Measurements from ENCODE around the gene CCDC142. TPM values are rescaled to one million over a fixed set of nuclear protein-coding genes. Genes with fewer than 3 reads are reported as not detected.

Gene CCDC142, protein sequence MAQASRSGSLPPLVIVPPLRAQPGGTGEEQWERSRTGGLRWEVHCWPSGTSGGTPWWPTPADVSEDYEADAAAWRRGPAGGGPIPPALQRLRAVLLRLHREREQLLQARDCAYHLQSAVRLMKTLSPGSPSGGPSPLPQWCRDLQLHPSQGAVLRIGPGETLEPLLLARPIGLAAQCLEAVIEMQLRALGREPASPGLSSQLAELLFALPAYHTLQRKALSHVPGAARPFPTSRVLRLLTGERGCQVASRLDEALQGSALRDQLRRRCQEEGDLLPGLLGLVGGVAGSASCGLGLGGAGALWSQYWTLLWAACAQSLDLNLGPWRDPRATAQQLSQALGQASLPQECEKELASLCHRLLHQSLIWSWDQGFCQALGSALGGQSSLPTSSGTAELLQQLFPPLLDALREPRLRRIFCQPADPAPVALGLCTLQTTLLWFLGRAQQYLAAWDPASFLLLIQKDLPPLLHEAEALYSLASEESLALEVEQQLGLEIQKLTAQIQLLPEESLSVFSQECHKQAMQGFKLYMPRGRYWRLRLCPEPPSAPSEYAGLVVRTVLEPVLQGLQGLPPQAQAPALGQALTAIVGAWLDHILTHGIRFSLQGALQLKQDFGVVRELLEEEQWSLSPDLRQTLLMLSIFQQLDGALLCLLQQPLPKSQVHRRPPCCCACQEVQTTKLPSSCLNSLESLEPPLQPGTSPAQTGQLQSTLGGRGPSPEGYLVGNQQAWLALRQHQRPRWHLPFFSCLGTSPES
- 9.0 TPM for polyA plus RNA-seq (2012; ENCODE audit: insufficient read depth, insufficient read length)

DNA sequence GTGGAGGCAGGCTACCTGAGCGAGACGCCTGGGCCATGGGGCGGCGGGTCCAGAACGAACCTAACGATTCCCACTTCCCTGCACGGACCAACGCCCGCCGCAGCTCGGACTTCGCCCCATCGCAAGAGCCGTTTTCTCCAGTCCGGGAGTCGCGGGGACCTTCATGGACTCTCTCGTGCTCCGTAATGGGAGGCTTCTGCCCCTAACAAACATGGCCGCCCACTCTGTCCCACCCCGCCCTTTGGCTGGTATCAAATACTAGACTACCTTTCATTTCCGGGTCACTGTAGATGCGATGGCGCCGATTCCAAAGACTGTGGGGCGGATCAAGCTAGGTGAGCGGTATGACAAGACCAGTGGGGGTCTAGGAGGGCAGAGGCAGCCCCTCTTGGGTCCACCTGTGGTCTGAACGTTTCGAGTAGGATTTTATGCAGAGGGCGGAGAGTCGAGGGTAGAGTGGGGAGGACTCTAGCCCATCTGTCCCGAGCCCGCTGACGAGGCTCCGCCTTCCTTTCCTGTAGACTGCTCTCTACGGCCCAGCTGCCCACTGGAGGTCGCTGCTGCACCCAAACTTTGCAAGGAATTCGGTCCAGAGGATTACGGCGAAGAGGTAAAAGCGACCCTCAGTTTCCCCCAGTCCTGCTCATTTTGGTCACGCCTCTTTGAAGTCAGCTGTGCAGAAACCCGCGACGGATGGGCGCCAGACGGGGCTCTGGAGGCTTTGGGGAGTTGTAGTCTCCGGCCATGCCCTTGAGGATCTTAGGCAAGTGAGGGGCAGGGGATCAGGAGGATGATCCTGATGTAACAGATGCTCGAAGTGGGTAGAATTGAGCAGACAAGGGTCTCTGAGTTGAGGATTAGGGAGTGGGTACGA, at the start of gene CCDC142, which contains the start of gene TTC31:
Gene CCDC142, minus strand, starts transcription at position 198 of the 874 bp plus-strand sequence. Its CDS starts 161 bp downstream, at position 37.
Gene TTC31, plus strand, starts transcription at position 281 of the 874 bp plus-strand sequence. Its CDS starts 15 bp downstream, at position 296.
- peak within 1 kb of the TSS; percentile 95 for H3K4me3 ChIP-seq (ENCODE audit: low read length)
- peak; percentile 93 for DNase-seq (ENCODE audit: low read depth, low spot score)

DNA sequence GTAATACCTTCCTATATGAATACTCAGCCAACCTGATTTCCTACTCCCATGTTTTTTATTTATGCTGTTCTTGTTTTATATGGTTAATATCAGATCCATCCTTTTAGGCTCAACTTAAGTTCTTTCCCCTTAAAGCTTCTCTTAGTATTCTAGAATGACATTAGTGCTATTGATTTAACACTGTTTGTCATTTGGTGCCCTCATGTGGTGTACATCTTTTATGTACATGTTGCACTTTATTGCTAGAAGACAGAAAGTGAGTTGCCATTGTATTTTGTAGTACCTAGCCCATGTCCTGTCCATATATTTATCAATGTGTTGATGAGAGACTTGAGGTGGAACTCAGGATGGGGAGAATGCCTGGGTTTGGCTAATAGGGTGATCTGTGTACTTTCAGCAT, 49.4 kb upstream of the CCDC142 start:
- DNase-seq (ENCODE audit: low read depth, low spot score) = peak; percentile 60
- H3K4me3 ChIP-seq (ENCODE audit: low read length) = no peak overlapping the region

DNA sequence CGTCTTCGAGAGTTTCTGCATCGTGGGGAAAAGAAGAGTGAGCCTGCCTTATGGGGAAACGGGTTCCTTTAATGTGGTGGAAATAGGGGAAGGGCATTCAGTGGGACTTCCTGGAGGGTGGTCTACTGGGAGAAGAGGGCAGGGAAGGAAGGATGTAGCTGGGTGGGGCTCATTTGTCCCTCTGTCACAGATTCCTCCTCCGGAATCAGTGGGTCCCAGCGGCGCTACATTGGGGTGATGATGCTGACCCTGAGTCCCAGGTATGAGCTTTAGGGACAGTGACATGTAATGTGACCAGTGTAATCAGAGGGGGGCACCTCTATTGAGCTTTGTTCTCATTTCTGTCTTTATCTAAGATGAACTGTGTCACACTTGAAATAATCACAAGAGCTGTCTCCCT, 48.9 kb upstream of the CCDC142 start:
- no peak overlapping the region for H3K4me3 ChIP-seq (ENCODE audit: low read length)
- no peak for DNase-seq (ENCODE audit: low read depth, low spot score)

DNA sequence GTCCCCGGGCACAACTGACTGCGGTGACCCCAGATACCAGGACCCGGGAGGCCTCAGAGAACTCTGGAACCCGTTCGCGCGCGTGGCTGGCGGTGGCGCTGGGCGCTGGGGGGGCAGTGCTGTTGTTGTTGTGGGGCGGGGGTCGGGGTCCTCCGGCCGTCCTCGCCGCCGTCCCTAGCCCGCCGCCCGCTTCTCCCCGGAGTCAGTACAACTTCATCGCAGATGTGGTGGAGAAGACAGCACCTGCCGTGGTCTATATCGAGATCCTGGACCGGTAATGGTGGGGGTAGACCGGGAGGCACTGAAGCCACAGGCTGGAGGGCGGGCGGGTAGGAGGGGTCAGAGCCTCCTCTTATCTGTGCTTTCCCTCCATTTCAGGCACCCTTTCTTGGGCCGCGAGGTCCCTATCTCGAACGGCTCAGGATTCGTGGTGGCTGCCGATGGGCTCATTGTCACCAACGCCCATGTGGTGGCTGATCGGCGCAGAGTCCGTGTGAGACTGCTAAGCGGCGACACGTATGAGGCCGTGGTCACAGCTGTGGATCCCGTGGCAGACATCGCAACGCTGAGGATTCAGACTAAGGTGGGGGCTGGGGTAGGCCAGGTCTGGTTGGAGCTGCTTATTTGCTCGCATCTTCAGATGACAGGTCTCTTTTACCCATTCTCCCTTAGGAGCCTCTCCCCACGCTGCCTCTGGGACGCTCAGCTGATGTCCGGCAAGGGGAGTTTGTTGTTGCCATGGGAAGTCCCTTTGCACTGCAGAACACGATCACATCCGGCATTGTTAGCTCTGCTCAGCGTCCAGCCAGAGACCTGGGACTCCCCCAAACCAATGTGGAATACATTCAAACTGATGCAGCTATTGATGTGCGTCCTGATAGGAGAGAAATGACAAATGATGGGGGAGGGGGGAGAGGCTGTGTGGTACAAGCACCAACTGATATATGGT, 47.7 kb upstream of the CCDC142 start:
- H3K4me3 ChIP-seq (ENCODE audit: low read length) = peak overlapping the region; percentile 99
- DNase-seq (ENCODE audit: low read depth, low spot score) = no peak

DNA sequence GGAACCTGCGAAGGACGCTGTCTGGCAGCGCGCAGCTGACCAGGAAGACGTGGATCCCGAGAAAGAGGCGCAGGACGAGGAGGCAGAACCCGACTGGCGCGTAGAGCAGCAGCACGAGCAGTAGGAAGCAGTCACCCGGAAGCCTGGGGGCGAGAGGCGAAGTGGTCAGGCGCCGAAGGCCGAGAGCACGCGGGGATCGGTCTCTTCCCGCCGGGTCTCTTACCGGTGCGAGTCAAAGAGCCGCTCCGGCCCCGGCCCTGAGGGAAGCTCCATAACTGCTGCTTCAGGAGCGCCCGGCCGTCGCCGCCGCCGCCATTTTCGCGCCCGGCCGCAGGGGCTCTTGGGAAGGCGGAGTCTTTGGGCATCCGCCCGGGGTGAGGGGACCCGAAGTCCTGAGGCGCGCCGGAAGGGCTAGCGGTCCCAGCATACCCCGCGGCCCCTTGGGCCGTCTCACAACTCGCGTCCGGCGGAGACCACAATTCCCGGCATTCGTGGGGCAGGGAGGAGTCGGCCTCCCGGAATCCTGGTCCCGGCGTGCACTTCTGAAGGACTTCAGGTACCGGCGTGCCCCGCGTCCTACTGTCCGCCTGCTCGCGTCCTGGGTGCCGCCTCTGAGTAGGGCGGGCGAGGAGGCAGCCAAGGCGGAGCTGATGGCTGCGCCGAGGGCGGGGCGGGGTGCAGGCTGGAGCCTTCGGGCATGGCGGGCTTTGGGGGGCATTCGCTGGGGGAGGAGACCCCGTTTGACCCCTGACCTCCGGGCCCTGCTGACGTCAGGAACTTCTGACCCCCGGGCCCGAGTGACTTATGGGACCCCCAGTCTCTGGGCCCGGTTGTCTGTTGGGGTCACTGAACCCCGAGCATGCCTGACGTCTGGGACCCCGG, 46.8 kb upstream of the CCDC142 start, which contains the start of the genes AUP1 and HTRA2:
Gene AUP1, minus strand, starts transcription at position 350 of the 882 bp plus-strand sequence. Its CDS starts 77 bp downstream, at position 273.
Gene HTRA2, plus strand, starts transcription at position 577 of the 882 bp plus-strand sequence. Its CDS starts 74 bp downstream, at position 651.
- peak within 1 kb of the TSS; percentile 99 for H3K4me3 ChIP-seq (ENCODE audit: low read length)
- peak; percentile 74 for DNase-seq (ENCODE audit: low read depth, low spot score)

DNA sequence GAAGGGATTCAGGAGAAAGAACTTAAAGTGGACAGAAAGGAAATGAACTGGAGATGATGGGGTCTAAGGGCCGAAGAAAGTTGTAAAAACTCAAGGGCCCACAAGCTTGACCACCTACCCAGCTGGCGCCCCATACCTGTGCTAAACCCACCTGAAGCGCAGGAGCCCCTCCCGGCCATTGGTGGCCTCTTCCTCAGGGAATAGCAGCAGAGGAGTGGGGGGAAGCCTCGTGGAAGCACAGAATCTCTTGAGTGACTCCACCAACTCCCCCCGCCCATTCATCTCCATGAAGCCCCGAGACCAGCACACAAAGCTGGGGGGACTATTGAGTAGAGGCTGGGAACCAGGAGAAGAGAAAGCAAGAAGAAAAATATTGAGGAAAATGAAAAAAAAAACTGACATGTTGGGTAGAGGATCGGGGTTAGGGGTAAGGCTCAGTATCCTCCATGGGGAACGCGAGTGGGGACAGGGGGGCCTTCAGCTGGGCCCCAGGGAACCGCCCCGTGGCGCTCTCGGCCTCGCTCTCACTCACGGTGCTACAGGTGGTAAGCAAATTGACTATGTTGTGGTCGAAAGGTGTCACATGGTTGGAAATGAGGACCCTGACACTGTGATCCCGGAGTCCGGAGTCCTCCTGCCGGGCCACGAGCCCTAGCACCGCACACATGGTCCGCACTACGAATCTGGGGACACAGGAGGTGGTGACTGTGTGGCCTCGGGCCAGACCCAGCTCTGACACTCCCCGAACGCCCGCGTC, 46.0 kb upstream of the CCDC142 start:
- H3K4me3 ChIP-seq (ENCODE audit: low read length) = peak overlapping the region; percentile 99
- no peak for DNase-seq (ENCODE audit: low read depth, low spot score)

DNA sequence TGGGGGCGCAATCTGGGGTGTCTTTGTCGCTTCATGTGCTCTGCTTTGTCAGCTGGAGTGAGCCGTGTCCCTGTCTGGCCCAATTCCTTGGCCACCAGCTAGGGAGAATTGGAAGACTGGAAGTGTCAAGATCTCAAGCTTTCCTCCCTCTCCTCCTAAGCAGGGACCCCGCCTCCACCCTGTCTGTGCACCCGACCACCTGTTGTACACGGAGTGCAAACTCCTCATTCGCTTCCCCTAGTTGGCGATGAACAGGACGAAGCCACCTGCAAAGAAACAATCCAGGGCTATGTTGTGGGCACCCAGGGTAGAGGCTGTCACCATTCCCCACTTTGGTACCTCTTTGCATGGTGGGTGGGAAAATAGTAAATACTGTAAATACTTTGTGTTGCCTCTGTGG, 44.9 kb upstream of the CCDC142 start:
- H3K4me3 ChIP-seq (ENCODE audit: low read length) = peak overlapping the region; percentile 99
- DNase-seq (ENCODE audit: low read depth, low spot score) = no peak

DNA sequence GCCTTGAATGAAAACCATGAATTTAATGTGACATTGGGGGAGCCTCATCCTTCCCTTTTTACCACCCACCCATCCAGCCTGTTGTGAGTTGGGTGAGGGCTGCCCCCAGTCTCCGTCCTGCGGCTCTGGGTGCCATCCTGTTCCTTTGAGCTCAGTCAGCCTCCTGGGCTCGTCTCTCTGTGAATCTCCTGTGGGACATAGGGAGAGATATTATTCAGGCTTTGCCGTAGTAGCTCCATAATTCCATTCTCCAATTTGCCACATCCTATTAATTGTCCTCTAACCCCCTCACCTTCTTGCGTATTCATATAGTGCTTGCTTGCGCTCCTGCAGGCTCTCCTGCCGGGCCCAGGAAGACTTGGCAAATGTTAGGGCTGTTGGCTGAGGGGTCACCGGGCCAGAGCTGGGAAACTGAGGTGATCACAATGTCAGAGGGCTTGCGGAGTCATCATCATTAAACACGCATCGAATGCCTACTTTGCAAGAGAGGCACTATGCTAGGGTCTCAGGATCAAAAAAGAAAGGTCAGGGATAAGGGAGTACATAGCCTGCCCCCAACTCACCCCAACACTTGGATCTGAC, 43.9 kb upstream of the CCDC142 start:
- no peak overlapping the region for H3K4me3 ChIP-seq (ENCODE audit: low read length)
- no peak for DNase-seq (ENCODE audit: low read depth, low spot score)

DNA sequence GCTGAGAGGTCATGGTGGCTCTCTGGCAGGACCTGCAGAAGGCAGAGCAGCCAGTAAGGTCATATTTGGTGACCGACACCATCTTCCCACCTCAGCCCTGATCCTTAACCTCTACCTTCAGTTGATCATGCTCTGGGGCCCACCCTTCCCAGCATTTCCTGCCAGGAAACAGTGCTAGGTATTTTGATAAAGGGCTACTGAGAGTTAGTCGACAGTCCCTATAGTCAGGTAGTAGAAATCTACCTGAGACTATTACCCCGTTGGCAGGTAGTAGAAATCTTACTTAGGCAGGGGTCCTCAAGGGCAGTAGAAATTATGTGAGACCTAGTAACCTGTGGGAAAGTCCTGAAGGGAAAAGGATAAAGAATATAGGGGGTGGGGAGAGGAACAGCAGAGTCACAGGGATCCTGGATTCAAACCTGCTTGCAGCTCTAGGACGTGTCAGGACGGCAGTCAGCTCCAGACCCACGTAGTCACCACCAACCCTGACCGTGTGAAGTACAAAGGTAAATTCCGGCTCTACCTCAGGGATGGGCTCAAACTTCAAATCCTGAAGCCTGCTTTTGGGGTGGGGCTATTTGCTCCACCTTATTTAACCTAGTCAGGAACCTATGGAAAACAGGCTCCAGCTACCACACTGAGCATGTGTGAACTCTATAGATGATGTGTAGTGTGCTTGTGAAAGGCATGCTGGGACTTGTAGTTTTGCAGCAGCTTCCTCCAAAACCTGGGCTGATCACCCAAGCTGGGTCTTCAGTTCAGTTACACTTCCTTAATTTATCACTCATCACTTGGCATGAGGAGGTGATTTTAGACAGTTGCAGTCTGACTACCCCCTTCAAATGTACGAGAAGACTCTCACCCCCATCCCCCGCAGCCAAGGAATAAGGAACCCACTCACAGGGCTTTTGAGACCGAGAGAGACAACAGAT, 43.2 kb upstream of the CCDC142 start, which contains the start of gene DQX1:
Gene DQX1, minus strand, starts transcription at position 515 of the 932 bp plus-strand sequence. Its CDS starts 502 bp downstream, at position 13.
- DNase-seq (ENCODE audit: low read depth, low spot score) = peak; percentile 36
- no peak within 1 kb of the TSS for H3K4me3 ChIP-seq (ENCODE audit: low read length)

DNA sequence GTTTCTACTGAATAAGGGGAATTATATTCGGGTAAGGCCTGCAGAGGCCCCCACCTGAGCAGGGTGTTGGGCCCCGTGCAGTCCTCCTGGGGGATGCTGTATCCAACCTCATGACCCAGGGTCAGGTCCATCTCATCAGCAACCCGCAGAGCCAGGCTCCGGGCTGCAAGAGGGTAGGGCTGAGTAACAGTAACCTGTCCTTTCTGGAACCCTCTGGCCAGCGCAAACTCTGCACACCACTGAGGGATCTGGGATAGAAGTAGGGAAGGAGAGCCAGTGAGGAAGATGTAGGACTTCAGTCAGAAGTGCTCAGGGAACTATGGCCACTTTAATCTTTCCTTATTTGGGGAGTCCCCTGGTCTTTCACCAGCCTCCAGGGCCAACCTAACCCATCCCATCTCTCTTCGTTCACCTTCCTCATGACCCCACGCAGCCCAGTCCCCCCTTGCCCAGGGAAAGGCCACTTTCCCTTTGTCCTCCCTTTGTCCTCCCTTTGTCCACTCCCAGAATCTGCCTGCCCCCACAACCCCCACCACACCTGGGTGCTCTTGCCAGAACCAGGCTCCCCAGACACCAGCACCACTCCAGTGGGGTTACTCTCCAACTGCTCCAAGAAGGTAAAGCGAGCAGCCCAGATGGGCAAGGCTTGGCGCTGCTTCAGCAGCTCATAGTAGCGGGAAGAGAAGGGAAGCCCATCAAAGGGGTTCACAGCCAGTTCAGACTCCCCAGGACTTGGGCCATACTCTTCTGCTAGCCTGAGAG, 42.3 kb upstream of the CCDC142 start:
- no peak for DNase-seq (ENCODE audit: low read depth, low spot score)
- no peak overlapping the region for H3K4me3 ChIP-seq (ENCODE audit: low read length)

DNA sequence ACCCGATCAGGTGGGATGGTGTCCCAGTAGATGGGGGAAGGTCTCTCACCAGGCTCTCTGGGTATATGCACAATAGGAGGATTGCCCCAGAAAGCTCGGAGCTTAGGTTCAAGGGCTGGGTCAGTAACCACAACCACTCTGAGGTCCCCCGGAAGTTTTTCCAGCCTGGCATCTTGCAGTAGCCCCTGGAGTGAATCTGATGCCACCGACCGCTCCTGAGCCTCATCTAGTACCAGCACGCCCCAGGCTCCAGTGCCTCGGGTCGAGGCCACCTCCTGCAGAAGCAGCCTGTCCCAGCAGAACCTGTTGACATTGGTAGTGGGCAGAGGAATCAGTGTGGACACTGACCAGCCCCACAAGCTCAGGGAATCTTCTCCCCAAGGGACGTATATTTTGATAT, 41.2 kb upstream of the CCDC142 start:
- no peak for DNase-seq (ENCODE audit: low read depth, low spot score)
- no peak overlapping the region for H3K4me3 ChIP-seq (ENCODE audit: low read length)

DNA sequence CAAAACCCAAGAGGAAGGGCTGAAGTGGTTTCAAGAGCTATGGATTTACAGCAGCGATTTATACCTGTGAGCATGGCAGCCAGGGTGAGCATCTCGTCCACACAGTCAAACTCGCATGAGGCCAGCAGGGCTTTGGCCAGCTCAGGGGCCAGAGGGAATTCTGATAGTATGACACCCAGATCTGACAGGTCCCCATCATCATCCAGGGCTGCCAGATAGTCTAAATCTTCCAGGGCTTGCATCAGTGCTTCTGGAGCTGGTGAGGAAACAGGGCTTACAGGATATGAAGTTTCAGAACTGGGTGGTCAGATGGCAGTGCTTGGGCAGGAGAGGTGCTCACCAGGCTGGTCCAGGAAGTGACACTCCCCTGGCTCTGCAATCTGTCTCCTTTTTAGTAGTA, 39.7 kb upstream of the CCDC142 start:
- H3K4me3 ChIP-seq (ENCODE audit: low read length) = no peak overlapping the region
- DNase-seq (ENCODE audit: low read depth, low spot score) = no peak

DNA sequence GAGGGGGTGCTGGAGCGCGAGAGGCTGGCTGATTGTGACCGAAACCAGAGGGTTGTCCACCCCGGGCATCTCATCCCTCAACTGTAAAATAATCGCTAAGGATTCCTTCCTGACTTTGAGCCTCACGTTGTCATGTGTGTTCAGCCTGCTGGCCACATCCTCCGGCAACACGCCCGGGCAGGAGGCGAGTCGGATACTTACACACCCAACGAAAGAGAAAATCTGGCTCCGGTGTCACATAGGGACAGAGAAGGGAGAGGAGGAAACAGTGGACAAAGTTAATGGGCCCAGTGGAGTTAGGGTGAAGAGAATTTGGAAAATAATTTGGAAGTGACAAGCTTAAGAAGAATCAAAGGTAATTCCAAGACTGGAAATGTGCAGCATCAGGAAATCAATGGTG, 33.9 kb upstream of the CCDC142 start:
- no peak overlapping the region for H3K4me3 ChIP-seq (ENCODE audit: low read length)
- no peak for DNase-seq (ENCODE audit: low read depth, low spot score)

DNA sequence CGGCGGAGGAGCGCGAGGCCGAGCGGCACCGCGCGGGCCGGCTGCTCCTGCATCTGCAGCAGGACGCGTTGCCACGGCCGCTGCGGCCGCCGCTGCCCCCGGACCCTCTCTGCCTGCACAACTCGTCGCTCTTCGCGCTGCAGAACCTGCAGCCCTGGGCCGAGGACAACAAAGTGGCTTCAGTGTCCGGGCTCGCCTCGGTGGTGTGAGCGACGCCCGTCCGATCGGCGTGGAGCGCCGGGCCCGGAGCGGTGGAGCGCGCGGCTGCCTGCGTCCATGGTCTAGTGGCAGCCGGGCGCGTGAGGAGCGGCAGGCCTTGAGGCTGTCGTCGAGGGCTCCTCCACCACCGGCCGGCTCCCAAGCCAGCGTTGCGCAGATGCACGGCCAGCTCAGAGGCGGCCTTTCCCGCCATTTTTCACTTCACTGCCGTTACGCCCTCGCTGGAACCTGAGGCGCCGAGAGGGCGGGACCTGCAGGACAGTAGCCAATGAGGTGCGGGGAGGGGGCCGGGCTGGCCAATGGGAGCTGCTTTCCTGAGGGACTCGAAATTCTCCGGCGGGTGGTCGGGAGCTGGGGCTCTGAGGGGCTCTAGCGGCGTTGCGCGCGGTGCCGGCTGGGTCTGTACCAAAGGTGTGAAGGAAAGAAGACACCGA, 33.3 kb upstream of the CCDC142 start:
- H3K4me3 ChIP-seq (ENCODE audit: low read length) = no peak overlapping the region
- DNase-seq (ENCODE audit: low read depth, low spot score) = no peak
